HG03159 (cell line): ENCODE results near the gene TCF4.

Experiments
- ATAC-seq: cut with Tn5 transposase; IDR thresholded peaks from one replicate; pipeline ENCODE4 v1.9.1; 2021; ENCODE audit warnings: mild to moderate bottlenecking, moderate library complexity; ENCODE audit not compliant: unreplicated experiment

Gene TCF4

GRCh38 chr18:55328301-55328700 is 259.7 kb downstream of the TCF4 start:
- ATAC-seq = no peak

GRCh38 chr18:55327454-55327853 is 260.5 kb downstream of the TCF4 start:
- ATAC-seq = no peak

- ATAC-seq = no peak
Measured at GRCh38 chr18:55326134-55326533, 261.9 kb downstream of the TCF4 start.

- ATAC-seq = no peak
Measured at GRCh38 chr18:55324166-55324565, 263.8 kb downstream of the TCF4 start.

- ATAC-seq = no peak
Measured at GRCh38 chr18:55323051-55323994, 264.7 kb downstream of the TCF4 start.

- ATAC-seq = peak; percentile 53
Measured at GRCh38 chr18:55322178-55322735, 265.7 kb downstream of the TCF4 start.

GRCh38 chr18:55321265-55322177 is 266.5 kb downstream of the TCF4 start:
- ATAC-seq = peak; percentile 70

GRCh38 chr18:55320424-55321264 is 267.3 kb downstream of the TCF4 start:
- ATAC-seq = no peak

GRCh38 chr18:55319459-55320193 is 268.4 kb downstream of the TCF4 start:
- no peak for ATAC-seq

GRCh38 chr18:55318951-55319441 is 269.0 kb downstream of the TCF4 start:
- ATAC-seq = no peak

- no peak for ATAC-seq
Measured at GRCh38 chr18:55317864-55318263, 270.1 kb downstream of the TCF4 start.

- no peak for ATAC-seq
Measured at GRCh38 chr18:55317324-55317723, 270.7 kb downstream of the TCF4 start.

GRCh38 chr18:55316486-55317184 is 271.4 kb downstream of the TCF4 start:
- ATAC-seq = no peak

- no peak for ATAC-seq
Measured at GRCh38 chr18:55314615-55315237, 273.3 kb downstream of the TCF4 start.

GRCh38 chr18:55314031-55314430 is 274.0 kb downstream of the TCF4 start:
- ATAC-seq = no peak

GRCh38 chr18:55310863-55311262 is 277.1 kb downstream of the TCF4 start:
- no peak for ATAC-seq

GRCh38 chr18:55310044-55310676 is 277.8 kb downstream of the TCF4 start:
- no peak for ATAC-seq

- ATAC-seq = no peak
Measured at GRCh38 chr18:55309249-55309648, 278.7 kb downstream of the TCF4 start.
